ENCODE measurements around the gene ANAPC16. TPM values are rescaled to one million over a fixed set of nuclear protein-coding genes. Genes with fewer than 3 reads are reported as not detected.
A peak's percentile ranks its signal among the peaks of the same experiment; 100 is the strongest.
"Not testable (repeated sequence)": the region's sequence is repeated elsewhere in the genome, so short reads cannot be mapped to it uniquely, and the experiment has no call there.

The ANAPC16 gene
- total RNA-seq, 4 donors from 2014 or later, result 106 to 157 (median 143) TPM

GRCh38 chr10:72277340-72277995 lies 61.7 kb downstream of the ANAPC16 start:
- intact Hi-C loops (cut with DNase I), result no loop called here
- WGBS, result 71% methylated on average over 5 of the region's 5 CpGs
- H3K4me3 ChIP-seq, result peak overlapping the region in 1 of 4 donors; percentile 78
- H3K27ac ChIP-seq (replicated peaks in 1 of 4), result peak overlapping the region; percentile 98 to 100 (median 99)
- DNase-seq (ENCODE audit: extremely low spot score), result no peak
- H3K9me3 ChIP-seq, result no peaks in the 10 kb centered on the region
- H3K36me3 ChIP-seq, result peaks cover 13 to 27% (median 18%) of the 10 kb centered on the region in 4 donors
- H3K4me1 ChIP-seq, result peaks cover 17 to 38% (median 33%) of the 10 kb centered on the region in 4 donors
- no peaks in the 10 kb centered on the region for H3K27me3 ChIP-seq
- TF ChIP-seq, protein P1, sequence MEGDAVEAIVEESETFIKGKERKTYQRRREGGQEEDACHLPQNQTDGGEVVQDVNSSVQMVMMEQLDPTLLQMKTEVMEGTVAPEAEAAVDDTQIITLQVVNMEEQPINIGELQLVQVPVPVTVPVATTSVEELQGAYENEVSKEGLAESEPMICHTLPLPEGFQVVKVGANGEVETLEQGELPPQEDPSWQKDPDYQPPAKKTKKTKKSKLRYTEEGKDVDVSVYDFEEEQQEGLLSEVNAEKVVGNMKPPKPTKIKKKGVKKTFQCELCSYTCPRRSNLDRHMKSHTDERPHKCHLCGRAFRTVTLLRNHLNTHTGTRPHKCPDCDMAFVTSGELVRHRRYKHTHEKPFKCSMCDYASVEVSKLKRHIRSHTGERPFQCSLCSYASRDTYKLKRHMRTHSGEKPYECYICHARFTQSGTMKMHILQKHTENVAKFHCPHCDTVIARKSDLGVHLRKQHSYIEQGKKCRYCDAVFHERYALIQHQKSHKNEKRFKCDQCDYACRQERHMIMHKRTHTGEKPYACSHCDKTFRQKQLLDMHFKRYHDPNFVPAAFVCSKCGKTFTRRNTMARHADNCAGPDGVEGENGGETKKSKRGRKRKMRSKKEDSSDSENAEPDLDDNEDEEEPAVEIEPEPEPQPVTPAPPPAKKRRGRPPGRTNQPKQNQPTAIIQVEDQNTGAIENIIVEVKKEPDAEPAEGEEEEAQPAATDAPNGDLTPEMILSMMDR (IDR thresholded peaks at IDR 0.05), result no peak
- no peak for TF ChIP-seq POLR2AphosphoS5 (IDR thresholded peaks at IDR 0.05)
- no peak for TF ChIP-seq EP300 (IDR thresholded peaks at IDR 0.05)
- TF ChIP-seq POLR2A (IDR thresholded peaks at IDR 0.05; ENCODE audit: low read depth), result no peak

DNA sequence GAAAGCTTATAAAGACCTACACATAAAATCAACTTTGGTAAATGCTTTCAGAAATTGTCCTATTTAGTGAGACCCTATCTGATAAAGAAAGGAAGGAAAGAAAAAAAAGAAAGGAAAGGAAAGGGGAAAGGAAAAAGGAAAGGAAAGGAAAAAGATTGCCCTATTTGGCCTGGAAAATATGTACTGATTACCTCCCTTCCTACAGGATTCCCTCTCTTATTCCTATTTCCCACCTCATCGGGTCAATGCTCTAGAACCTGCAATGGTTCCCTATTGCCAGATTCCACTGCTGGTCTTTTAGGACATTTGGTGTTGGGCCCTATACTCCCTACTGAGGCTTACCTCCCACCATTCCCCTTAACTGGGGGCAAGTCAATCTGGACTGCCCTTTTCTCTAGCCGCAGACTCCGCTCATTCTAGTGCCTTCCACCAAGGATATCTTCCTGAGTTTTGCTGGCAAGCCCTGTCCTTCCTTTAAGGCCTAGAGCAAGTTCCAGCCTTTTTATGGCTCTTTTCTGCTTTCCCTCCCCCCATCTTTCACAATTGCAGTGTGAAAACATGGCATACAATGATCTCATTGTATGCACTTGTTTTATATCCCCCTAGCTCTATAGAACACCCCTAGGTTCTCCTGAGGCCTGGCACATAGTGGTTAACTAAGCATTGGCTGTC lies 62.3 kb downstream of the ANAPC16 start:
- TF ChIP-seq EP300 (IDR thresholded peaks at IDR 0.05), result no peak
- TF ChIP-seq POLR2A (IDR thresholded peaks at IDR 0.05; ENCODE audit: low read depth), result no peak
- TF ChIP-seq, protein P1 (IDR thresholded peaks at IDR 0.05), result no peak
- TF ChIP-seq POLR2AphosphoS5 (IDR thresholded peaks at IDR 0.05), result no peak
- H3K9me3 ChIP-seq, result no peaks in the 10 kb centered on the region
- H3K27me3 ChIP-seq, result no peaks in the 10 kb centered on the region
- DNase-seq (ENCODE audit: extremely low spot score), result no peak
- WGBS, result 97% methylated on average over 3 of the region's 3 CpGs
- intact Hi-C loops (cut with DNase I), result no loop called here
- H3K4me1 ChIP-seq, result peaks cover 14 to 33% (median 29%) of the 10 kb centered on the region in 4 donors
- peak overlapping the region in 3 of 4 donors; percentile 98 to 100 (median 99) for H3K27ac ChIP-seq (replicated peaks in 1 of 4)
- no peak overlapping the region for H3K4me3 ChIP-seq
- peaks cover 13 to 27% (median 18%) of the 10 kb centered on the region in 4 donors for H3K36me3 ChIP-seq

GRCh38 chr10:72278668-72279393 lies 63.0 kb downstream of the ANAPC16 start:
- Histone ChIP-seq H3K4me3 (no peak overlapping the region), H3K4me1 (peaks cover 14 to 33% (median 27%) of the 10 kb centered on the region in 4 donors), H3K36me3 (peaks cover 13 to 27% (median 18%) of the 10 kb centered on the region in 4 donors), H3K9me3 (no peaks in the 10 kb centered on the region), H3K27ac (replicated peaks in 1 of 4) (peak overlapping the region in 2 of 4 donors; percentile 99 to 100), H3K27me3 (no peaks in the 10 kb centered on the region)
- TF ChIP-seq POLR2A (IDR thresholded peaks at IDR 0.05; ENCODE audit: low read depth) (no peak), EP300 (IDR thresholded peaks at IDR 0.05) (no peak), POLR2AphosphoS5 (IDR thresholded peaks at IDR 0.05) (no peak)
- TF ChIP-seq, protein P1 (IDR thresholded peaks at IDR 0.05), result no peak
- intact Hi-C loops (cut with DNase I), result no loop called here
- DNase-seq (ENCODE audit: extremely low spot score), result no peak
- 88% methylated on average over 5 of the region's 5 CpGs for WGBS

DNA sequence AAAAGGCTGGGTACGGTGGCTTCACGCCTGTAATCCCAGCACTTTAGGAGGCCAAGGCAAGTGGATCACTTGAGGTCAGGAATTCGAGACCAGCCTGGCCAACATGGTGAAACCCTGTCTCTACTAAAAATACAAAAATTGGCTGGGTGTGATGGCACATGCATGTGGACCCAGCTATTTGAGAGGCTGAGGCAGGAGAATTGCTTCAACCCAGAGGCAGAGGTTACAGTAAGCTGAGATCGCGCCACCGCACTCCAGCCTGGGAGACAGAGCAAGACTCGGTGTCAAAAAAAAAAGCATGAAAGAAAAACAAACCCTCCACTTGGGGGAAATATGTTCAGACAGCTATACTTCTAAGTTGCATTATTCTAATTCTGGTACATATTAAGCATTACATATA lies 63.8 kb downstream of the ANAPC16 start:
- not testable (repeated sequence) for H3K27ac ChIP-seq (replicated peaks in 1 of 4)
- H3K4me1 ChIP-seq, result peaks cover 14 to 33% (median 27%) of the 10 kb centered on the region in 4 donors
- 89% methylated on average over 7 of the region's 7 CpGs for WGBS

GRCh38 chr10:72283131-72283530 lies 67.3 kb downstream of the ANAPC16 start:
- H3K4me3 ChIP-seq, result no peak overlapping the region
- WGBS, result 67% methylated on average over 3 of the region's 3 CpGs
- H3K9me3 ChIP-seq, result no peaks in the 10 kb centered on the region
- H3K4me1 ChIP-seq, result peaks cover 0 to 16% (median 10%) of the 10 kb centered on the region in 4 donors
- no peak overlapping the region for H3K27ac ChIP-seq (replicated peaks in 1 of 4)
- DNase-seq (ENCODE audit: extremely low spot score), result no peak
- H3K36me3 ChIP-seq, result no peaks in the 10 kb centered on the region
- TF ChIP-seq POLR2AphosphoS5 (IDR thresholded peaks at IDR 0.05) (no peak), POLR2A (IDR thresholded peaks at IDR 0.05; ENCODE audit: low read depth) (no peak)
- H3K27me3 ChIP-seq, result no peaks in the 10 kb centered on the region
- intact Hi-C loops (cut with DNase I), result no loop called here

More for the DNA sequence above, 63.8 kb downstream of the ANAPC16 start:
- DNase-seq (ENCODE audit: extremely low spot score); H3K27me3 ChIP-seq; H3K4me3 ChIP-seq; H3K9me3 ChIP-seq; intact Hi-C loops (cut with DNase I): not testable (repeated sequence)
- H3K36me3 ChIP-seq, result peaks cover 13 to 20% (median 16%) of the 10 kb centered on the region in 4 donors

Small RNA genes within 50 kb of the gene (small RNA-seq; reads per million reads assigned to genes)
- 0 reads per million in 3 donors for gene RF00019
- 0 reads per million in 3 donors for gene RF00340

Other genes starting within 250 kb of the ANAPC16 start
- gene SPOCK2, start 127.5 kb upstream of the ANAPC16 start, total RNA-seq, result 10 to 100 TPM in 1 of 4 donors, 1 to 10 TPM in 3; 4.6 to 12.1 (median 7.8) TPM
- 10 to 100 TPM; 23.5 to 37.8 (median 29.8) TPM for gene ASCC1, start 264 bp downstream of the ANAPC16 start, total RNA-seq
- 100 to 1,000 TPM in 3 of 4 donors, 10 to 100 TPM in 1; 77.4 to 247 (median 146) TPM for gene DDIT4, start 57.9 kb downstream of the ANAPC16 start, total RNA-seq
- 10 to 100 TPM; 27.8 to 46.5 (median 37.8) TPM for gene DNAJB12, start 138.9 kb downstream of the ANAPC16 start, total RNA-seq